Bronchial epithelial cell (primary cell): Measurements from ENCODE around the gene TOR4A. TPM values are rescaled to one million over a fixed set of nuclear protein-coding genes. Genes with fewer than 3 reads are reported as not detected.

Source experiments
- DNase-seq: peaks from one replicate; pipeline ENCODE4 v3.0.0-alpha.2; 2010; ENCODE audit warnings: low read depth
- FAIRE-seq: peaks from 2 replicates; lab custom pipeline; 2011; peaks lifted over from hg19 to GRCh38; lab: Jason Lieb, UNC
- H3K27me3 ChIP-seq: 2 replicates; pipeline ENCODE4 v1.5.1; 2011; ENCODE audit warnings: low read length; ENCODE audit not compliant: control insufficient read depth, insufficient read depth
- H3K36me3 ChIP-seq: 2 replicates; pipeline ENCODE4 v1.5.1; 2011; ENCODE audit warnings: low read length; ENCODE audit not compliant: control insufficient read depth, insufficient read depth
- H3K4me3 ChIP-seq: 2 replicates; pipeline ENCODE4 v1.5.1; 2011; ENCODE audit warnings: mild to moderate bottlenecking, low read depth, low read length, control low read depth
- CTCF ChIP-seq: IDR thresholded peaks from 2 replicates; pipeline ENCODE4 v1.5.1; 2011; ENCODE audit warnings: mild to moderate bottlenecking, moderate library complexity, low read length, control low read depth, inconsistent platforms; ENCODE audit not compliant: insufficient read depth, severe bottlenecking
- total RNA-seq: library from RNA; depleted of rRNA; stranded (reverse); fragments of >200 nt; gene quantifications from 2 replicates; pipeline ENCODE4 v1.2.1, GENCODE V29; 2014

TOR4A gene
- total RNA-seq, 1 donor from 2014 or later: 18.7 TPM

- FAIRE-seq: no peak
- Histone ChIP-seq H3K4me3 (no peak overlapping the region), H3K27me3 (no peaks in the 10 kb centered on the region), H3K36me3 (no peaks in the 10 kb centered on the region)
- no peak for DNase-seq
- TF ChIP-seq CTCF: no peak
Observed at GRCh38 chr9:137330689-137331088, 53.2 kb downstream of the TOR4A start.

GRCh38 chr9:137331929-137332328 lies 54.4 kb downstream of the TOR4A start:
- no peak for FAIRE-seq
- Histone ChIP-seq H3K27me3 (no peaks in the 10 kb centered on the region), H3K36me3 (no peaks in the 10 kb centered on the region), H3K4me3 (no peak overlapping the region)
- no peak for DNase-seq
- TF ChIP-seq CTCF: no peak

Other genes starting within 250 kb of the TOR4A start
- gene ABCA2, start 249.5 kb upstream of the TOR4A start, total RNA-seq: 5.5 and 9.9 TPM in 2 replicates
- gene FUT7, start 245.6 kb upstream of the TOR4A start, total RNA-seq: not detected in 2 replicates
- 5.5 and 10.5 TPM in 2 replicates for gene NPDC1, start 231.5 kb upstream of the TOR4A start, total RNA-seq
- 0.79 and 1.2 TPM in 2 replicates for gene ENTPD2, start 223.7 kb upstream of the TOR4A start, total RNA-seq
- 0.26 and 1.2 TPM in 2 replicates for gene SAPCD2, start 207.2 kb upstream of the TOR4A start, total RNA-seq
- 2.0 and 3.2 TPM in 2 replicates for gene UAP1L1, start 200.2 kb upstream of the TOR4A start, total RNA-seq
- 58.2 and 65.3 TPM in 2 replicates for gene MAN1B1, start 190.7 kb upstream of the TOR4A start, total RNA-seq
- 45.1 and 66.6 TPM in 2 replicates for gene DPP7, start 163.0 kb upstream of the TOR4A start, total RNA-seq
- 0.26 and 0.53 TPM in 2 replicates for gene GRIN1, start 138.6 kb upstream of the TOR4A start, total RNA-seq
- gene LRRC26, start 107.7 kb upstream of the TOR4A start, total RNA-seq: 0.26 and 2.0 TPM in 2 replicates
- gene TMEM210, start 105.7 kb upstream of the TOR4A start, total RNA-seq: not detected in 2 replicates
- gene ANAPC2, start 89.2 kb upstream of the TOR4A start, total RNA-seq: 20.5 and 23.2 TPM in 2 replicates
- gene SSNA1, start 89.0 kb upstream of the TOR4A start, total RNA-seq: 97.9 and 127 TPM in 2 replicates
- 3.2 and 4.5 TPM in 2 replicates for gene TPRN, start 77.0 kb upstream of the TOR4A start, total RNA-seq
- 38.0 and 39.2 TPM in 2 replicates for gene TMEM203, start 72.1 kb upstream of the TOR4A start, total RNA-seq
- 2.6 and 3.6 TPM in 2 replicates for gene NDOR1, start 72.0 kb upstream of the TOR4A start, total RNA-seq
- gene RNF208, start 55.5 kb upstream of the TOR4A start, total RNA-seq: 0.38 TPM in 1 of 2 replicates, not detected in the other
- 3.9 and 23.2 TPM in 2 replicates for gene CYSRT1, start 52.6 kb upstream of the TOR4A start, total RNA-seq
- under 0.01 and 1.2 TPM in 2 replicates for gene RNF224, start 50.2 kb upstream of the TOR4A start, total RNA-seq
- not detected in 2 replicates for gene SLC34A3, start 46.8 kb upstream of the TOR4A start, total RNA-seq
- 82.7 and 193 TPM in 2 replicates for gene TUBB4B, start 36.4 kb upstream of the TOR4A start, total RNA-seq
- not detected in 2 replicates for gene STPG3, start 26.4 kb upstream of the TOR4A start, total RNA-seq
- gene NELFB, start 22.4 kb upstream of the TOR4A start, total RNA-seq: 59.8 and 67.9 TPM in 2 replicates
- 3.4 and 14.5 TPM in 2 replicates for gene NRARP, start 24.5 kb downstream of the TOR4A start, total RNA-seq
- gene EXD3, start 145.4 kb downstream of the TOR4A start, total RNA-seq: 10.8 and 12.2 TPM in 2 replicates
- 0.53 and 2.3 TPM in 2 replicates for gene NOXA1, start 145.7 kb downstream of the TOR4A start, total RNA-seq
- gene ENTPD8, start 163.6 kb downstream of the TOR4A start, total RNA-seq: not detected in 2 replicates
- gene NSMF, start 181.6 kb downstream of the TOR4A start, total RNA-seq: 15.1 and 17.9 TPM in 2 replicates